Measurements from ENCODE around the gene AP2S1.
"Not testable (repeated sequence)": the region's sequence is repeated elsewhere in the genome, so short reads cannot be mapped to it uniquely, and the experiment has no call there.

The AP2S1 gene

DNA sequence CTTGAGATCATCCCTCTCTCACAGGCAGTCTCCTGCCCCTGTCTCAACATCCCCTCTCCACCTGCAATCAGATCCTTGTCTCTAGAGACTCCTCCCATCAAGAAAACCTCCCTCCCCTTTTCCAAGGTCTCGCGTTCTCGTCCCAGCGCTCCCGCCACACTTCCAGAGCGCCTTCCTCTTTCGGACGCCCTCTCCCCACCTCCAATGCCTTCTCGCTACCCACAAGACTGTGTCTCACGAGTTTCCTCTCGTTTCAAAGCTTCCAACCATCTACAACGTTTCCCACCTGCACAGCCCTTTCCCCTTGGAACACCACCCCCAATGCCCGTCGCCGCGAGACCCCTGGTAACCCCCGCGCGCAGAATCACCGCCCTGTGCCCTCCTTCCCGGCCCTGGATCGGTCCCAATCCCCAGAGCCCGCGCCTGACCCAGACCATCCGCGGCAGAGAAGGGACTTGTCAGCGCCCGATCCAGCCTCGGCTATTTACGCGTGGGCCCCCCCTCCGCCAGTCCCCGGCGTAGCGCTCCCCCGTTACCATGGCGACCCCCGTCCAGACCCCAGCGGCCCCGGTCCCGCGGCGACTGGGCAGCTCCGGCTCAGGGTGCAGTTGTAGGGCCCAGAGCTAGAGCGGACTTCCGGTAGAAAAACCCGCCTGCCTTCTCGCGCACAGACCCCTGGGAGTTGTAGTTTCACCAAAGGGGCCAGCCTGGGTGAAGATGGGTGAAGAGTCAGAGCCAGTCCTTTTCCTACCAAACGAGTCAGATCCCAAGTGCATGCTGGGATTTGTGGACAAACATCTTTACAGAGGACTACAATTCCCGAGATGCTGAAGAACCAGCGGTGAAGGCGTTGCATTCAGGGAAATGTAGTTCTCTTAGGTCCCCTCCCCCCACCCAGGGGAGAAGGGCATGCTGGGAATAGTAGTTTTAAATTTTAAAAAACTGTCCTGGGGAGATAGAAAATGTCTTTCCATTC, at the start of gene AP2S1:
Gene AP2S1 (minus strand): TSS at position 619 of the 976 bp plus-strand sequence. CDS start 80 bp downstream, at position 539.
- DNase-seq = peak; percentile 91

GRCh38 chr19:46900341-46900740, 49.7 kb upstream of the AP2S1 start:
- no peak for DNase-seq

DNA sequence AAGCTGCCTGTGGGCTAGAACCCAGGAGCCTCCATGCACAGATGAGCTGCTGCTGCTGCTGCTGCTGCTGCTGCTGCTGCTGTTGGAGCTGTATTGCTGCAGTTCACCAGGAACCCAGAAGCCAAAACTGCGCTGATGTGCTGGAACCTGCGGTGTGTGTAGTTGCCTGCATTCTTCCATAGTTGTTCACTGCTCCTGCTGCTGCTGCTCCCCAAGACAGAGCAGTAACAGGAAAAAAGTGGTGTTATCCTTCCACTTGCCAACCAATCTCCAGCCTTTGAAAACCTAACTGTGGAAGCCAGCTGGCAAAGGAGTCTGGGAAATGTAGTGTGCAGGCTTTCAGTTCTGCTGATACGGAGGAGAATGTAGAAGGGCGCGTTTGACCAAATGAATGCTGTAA, 48.1 kb upstream of the AP2S1 start:
- no peak for DNase-seq

DNA sequence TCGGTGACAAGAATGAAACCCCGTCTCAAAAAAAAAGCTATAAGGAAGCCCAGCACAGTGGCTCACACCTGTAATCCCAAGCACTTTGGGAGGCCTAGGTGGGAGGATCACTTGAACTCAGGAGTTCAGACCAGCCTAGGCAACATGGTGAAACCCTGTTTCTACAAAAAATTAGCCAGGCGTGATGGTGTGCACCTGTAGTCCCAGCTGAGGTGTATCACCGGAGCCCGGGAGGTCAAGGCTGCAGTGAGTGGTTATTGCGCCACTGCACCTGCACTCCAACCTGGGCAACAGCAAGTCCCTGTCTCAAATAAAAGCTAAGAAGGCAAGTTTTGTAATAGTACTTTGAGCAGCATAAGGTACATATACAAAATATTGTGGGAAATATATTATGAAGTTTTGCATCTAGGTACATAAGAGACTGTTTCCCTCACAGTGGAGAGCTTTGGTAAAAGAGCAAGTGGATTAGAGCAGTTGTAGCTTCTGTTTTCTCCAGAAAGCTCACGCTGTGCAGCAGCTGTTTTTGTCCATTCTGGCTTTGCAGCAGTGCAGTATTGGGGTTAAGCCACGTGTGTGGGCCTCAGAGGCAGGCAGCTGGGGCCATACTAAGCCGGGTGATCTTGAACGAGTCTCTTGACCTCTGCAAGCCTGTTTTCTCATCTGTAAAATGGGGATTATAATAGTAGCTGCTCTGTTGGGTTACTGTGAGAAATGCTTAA, 45.6 kb upstream of the AP2S1 start:
- DNase-seq = no peak

- DNase-seq = no peak
Observed at GRCh38 chr19:46892252-46893179, 41.9 kb upstream of the AP2S1 start.

DNA sequence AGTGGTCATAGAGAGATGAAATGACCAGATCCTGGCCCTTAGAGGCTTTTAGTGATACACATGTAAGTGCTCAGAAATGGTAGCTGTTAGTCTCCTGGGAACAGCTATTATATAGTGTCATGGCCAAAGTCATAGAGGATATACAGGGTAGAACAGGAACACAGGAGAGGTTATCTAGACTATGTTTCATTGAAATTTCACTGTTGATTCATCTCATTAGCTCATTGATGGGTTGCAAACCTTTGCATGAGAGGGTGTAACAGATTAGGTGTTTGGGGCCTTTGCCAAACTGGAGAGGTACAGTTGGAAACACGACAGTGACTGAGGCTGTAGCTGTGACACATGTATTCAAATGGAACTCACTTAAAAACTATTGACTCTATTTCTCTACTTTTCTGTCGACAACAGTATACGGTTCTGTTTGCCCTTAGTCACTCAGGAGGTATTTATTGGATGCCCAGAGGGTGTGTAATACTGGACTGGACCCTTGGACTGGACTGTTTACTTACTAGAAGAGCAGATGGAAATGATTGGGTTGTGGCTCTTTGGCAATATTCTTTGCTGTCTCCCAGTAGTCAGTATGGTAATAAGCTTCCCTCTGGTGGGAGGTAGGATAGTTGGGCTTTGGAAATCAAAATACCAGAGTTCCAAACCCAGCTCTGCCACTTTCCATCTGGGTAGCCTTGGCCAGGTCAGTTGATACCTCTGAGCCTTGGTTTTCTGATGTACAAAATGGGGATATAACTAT, 40.0 kb upstream of the AP2S1 start:
- DNase-seq = no peak

DNA sequence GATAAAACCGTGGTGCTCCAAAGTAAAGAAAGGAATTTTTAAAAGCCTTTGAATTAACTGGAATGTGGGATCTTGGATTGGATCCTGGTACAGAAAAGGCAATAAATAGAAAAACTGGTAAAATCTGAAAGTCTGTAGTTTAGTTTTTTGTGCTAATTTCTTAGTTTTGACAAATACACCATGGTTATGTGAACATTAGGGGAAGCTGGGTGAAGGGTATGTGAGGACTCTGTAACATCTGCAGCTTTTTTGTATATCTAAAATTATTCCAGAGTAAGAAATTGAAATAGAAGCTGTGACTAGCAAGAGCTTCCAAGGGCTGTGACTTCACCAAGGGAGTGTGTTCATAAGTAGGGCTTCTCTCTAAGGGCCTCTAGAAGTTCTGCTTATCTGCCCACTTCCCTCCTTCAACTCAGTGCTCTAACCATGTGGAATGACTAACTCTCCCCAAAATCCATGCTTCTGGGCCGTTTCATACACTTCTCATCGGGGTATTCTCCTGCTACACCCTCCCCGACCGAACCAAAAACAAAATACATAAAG, 36.7 kb upstream of the AP2S1 start:
- DNase-seq = no peak

- no peak for DNase-seq
Observed at GRCh38 chr19:46886546-46887239, 36.0 kb upstream of the AP2S1 start.

- DNase-seq = no peak
Observed at GRCh38 chr19:46885411-46885810, 34.8 kb upstream of the AP2S1 start.

- DNase-seq = not testable (repeated sequence)
Observed at GRCh38 chr19:46882751-46883150, 32.1 kb upstream of the AP2S1 start.

DNA sequence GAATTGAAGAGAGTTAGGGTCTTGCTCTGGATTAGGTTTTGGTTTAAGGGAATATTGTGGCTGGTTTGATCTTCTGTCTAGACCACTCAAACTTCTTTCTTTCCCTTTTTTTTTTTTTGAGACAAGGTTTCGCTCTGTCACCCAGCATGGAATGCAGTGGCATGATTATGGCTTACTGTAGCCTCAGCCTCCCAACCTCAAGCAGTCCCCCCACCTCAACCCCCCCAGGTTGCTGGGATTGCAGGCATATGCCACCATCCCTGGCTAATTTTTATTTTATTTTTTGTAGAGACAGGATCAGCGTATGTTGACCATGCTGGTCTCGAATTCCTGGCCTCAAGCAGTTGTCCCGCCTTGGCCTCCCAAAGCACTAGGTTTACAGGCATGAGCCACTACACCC, 31.4 kb upstream of the AP2S1 start:
- DNase-seq = no peak

GRCh38 chr19:46881092-46881491, 30.4 kb upstream of the AP2S1 start:
- DNase-seq = no peak

- no peak for DNase-seq
Observed at GRCh38 chr19:46880431-46880830, 29.8 kb upstream of the AP2S1 start.

DNA sequence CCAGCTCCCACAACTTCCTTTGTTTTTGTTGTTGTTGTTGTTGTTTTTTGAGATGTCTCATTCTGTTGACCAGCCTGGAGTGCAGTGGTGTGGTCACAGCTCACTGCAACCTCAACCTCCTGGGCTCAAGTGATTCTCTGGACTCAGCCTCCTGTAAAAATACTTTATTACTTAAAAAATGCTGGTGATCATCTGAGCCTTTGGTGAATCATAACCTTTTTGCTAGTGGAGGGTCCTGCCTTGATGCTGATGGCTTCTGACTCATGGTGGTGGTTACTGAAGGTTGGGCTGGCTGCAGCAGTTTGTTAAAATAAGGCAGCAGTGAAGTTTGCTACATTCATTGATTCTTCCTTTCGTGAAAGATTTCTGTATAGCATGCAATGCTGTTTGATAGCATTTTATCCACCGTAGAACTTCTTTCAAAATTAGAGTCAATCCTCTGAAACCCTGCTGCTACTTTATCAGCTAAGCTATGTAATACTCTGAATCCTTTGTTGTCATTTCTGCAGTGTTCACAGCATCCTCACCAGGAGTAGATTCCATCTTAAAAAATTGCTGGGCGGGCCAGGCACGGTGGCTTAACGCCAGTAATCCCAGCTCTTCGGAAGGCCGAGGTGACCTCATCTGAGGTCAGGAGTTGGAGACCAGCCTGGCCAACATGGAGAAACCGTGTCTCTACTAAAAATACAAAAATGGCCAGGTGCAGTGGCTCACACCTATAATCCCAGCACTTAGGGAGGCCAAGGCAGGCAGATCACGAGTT, 28.1 kb upstream of the AP2S1 start:
- DNase-seq = no peak

DNA sequence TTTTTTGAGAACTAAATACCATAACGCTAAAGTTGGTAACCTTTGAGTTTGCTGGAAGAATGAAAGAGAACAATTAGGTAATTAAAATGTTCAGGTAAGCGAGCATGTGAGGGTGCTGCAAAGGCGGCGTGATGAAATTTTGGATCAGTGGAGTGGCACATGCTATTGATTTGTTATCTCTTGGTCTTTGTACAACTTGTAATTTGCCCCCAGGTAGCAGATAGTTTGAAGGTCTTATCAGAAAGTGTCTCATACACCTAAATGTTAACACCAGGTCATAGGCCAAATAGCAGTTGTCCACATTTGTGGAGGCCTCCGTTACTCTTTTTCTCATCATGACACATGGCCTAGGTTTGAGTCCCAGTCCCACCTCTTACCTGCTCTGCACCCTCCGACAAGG, 25.0 kb upstream of the AP2S1 start:
- no peak for DNase-seq

DNA sequence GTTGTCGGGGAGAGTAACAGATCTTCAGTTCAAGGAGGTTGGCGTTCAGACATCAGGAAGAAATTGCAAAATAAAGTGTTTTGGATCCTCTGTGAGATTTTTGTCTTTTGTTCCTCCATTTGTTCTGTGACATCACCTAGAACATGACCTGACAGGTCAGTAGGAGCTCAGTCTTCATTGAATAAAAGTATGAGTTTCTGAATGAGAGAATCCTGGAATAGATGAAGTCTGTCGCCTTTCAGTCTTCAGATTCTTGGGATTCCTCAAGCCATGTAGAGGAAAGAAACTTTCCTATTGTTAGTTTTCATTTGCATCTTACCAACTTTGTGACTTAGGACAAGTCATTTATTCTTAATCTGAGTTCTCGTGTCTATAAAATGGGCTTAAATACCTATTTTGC, 24.6 kb upstream of the AP2S1 start:
- DNase-seq = no peak

DNA sequence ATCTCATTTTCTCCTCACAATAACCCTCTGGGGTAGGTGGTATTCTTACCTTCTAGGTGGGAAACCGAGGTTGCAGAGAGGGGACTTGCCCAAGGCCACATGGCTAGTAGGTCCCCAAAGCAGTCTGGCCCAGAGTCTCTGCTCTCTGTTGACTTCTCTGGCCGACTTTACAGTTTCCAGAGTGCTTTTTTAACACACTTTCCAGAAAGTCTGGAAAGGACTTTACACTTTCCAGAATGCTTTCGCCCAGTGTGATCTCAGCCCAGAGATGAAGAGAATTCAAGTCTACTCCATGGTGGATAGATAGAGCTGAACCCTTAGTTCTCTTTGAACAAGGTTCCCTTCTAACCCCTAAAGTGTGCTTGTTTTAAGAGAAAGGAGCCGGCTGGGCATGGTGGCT, 22.3 kb upstream of the AP2S1 start:
- no peak for DNase-seq

GRCh38 chr19:46871173-46871572, 20.5 kb upstream of the AP2S1 start:
- DNase-seq = not testable (repeated sequence)

GRCh38 chr19:46868025-46868802, 17.6 kb upstream of the AP2S1 start:
- DNase-seq = no peak

DNA sequence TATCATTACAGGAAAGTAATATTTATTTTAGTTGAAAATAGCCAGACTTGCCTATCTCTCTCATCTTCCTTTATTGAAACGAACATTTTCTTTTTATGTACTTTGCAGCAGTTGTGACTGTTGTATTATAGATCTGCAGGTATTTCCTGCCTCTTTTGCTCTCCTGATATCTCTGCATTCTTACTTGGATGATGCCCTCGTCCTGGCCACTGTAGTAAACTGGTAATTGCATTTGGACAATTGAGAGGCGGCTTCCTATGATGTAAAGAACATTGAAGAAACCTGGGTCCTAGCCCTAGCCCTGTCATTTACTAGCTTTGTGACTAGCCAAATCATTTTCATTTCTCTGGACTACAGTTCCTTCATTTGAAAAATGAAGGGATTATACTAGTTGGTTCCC, 16.5 kb upstream of the AP2S1 start:
- DNase-seq = no peak

Measured in activated CD8-positive, alpha-beta memory T cell treated with anti-CD3 and anti-CD28 coated beads, Interleukin-2, amount 50 U/mL, for 4 hours (primary cell).